Fibroblast of the aortic adventitia (primary cell): ENCODE results near the gene GAL3ST2. TPM values are rescaled to one million over a fixed set of nuclear protein-coding genes. Genes with fewer than 3 reads are reported as not detected.

Experiments
- DNase-seq: peaks from one replicate; pipeline ENCODE4 v3.0.0-alpha.2; 2010; ENCODE audit warnings: low read depth
- H3K4me3 ChIP-seq: 2 replicates; pipeline ENCODE4 v1.5.1; 2011; ENCODE audit warnings: low read depth, mild to moderate bottlenecking, control low read depth, low read length, moderate library complexity
- total RNA-seq: library from RNA; depleted of rRNA; stranded (reverse); fragments of >200 nt; gene quantifications from 2 replicates; pipeline ENCODE4 v1.2.3, GENCODE V29; 2012; ENCODE audit warnings: low replicate concordance
- TF ChIP-seq, protein P1 (sequence below): IDR thresholded peaks from 2 replicates; pipeline ENCODE4 v1.5.1; 2011; ENCODE audit warnings: mild to moderate bottlenecking, low read length, control low read depth, inconsistent platforms; ENCODE audit not compliant: insufficient read depth

GAL3ST2 gene
- total RNA-seq, 1 donor: not detected

- TF ChIP-seq, protein P1, sequence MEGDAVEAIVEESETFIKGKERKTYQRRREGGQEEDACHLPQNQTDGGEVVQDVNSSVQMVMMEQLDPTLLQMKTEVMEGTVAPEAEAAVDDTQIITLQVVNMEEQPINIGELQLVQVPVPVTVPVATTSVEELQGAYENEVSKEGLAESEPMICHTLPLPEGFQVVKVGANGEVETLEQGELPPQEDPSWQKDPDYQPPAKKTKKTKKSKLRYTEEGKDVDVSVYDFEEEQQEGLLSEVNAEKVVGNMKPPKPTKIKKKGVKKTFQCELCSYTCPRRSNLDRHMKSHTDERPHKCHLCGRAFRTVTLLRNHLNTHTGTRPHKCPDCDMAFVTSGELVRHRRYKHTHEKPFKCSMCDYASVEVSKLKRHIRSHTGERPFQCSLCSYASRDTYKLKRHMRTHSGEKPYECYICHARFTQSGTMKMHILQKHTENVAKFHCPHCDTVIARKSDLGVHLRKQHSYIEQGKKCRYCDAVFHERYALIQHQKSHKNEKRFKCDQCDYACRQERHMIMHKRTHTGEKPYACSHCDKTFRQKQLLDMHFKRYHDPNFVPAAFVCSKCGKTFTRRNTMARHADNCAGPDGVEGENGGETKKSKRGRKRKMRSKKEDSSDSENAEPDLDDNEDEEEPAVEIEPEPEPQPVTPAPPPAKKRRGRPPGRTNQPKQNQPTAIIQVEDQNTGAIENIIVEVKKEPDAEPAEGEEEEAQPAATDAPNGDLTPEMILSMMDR: no peak
- H3K4me3 ChIP-seq: no peak overlapping the region
- DNase-seq: no peak
Observed at GRCh38 chr2:241846406-241846805, 69.8 kb downstream of the GAL3ST2 start.

DNA sequence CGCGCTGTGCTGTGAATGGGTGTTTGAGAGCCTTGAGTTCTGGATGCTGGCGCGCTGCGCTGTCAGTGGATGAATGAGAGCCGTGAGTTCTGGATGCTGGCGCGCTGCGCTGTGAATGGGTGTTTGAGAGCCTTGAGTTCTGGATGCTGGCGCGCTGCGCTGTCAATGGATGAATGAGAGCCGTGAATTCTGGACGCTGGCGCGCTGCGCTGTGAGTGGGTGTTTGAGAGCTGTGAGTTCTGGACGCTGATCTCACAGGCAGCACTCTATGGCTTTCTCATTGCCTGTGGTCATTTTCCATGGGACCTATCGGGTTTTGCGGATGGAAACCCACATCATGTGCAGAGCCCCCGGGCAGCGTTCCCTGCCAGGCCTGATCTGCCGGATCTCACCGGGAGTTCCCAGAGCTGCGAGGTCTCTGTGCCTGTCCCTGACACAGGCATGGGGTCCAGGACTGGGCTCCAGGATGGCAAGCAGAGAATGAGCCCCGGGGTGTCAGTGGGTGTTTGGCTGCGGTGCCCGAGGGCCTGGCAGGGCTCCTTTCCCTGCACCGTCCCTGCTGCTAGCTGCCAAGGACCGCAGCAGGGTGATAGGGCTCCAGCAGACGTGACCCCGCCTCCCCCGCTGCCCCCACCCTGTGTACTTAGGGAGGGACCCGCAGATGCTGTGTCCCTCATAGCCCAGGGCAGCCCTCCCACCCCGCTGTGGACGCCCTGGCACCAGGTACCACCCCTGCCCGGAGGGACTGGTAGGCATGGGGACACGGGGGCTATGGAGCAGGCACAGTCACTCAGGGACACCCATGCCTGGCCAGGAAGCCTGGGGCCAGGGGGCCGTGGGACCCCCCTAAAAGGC is 72.4 kb downstream of the GAL3ST2 start:
- H3K4me3 ChIP-seq: no peak overlapping the region
- DNase-seq: no peak
- TF ChIP-seq, protein P1: no peak

- no peak overlapping the region for H3K4me3 ChIP-seq
- TF ChIP-seq, protein P1: no peak
- DNase-seq: no peak
Observed at GRCh38 chr2:241849616-241850543, 73.3 kb downstream of the GAL3ST2 start.

- H3K4me3 ChIP-seq: no peak overlapping the region
- TF ChIP-seq, protein P1: no peak
- DNase-seq: no peak
Observed at GRCh38 chr2:241850544-241851324, 74.1 kb downstream of the GAL3ST2 start.

DNA sequence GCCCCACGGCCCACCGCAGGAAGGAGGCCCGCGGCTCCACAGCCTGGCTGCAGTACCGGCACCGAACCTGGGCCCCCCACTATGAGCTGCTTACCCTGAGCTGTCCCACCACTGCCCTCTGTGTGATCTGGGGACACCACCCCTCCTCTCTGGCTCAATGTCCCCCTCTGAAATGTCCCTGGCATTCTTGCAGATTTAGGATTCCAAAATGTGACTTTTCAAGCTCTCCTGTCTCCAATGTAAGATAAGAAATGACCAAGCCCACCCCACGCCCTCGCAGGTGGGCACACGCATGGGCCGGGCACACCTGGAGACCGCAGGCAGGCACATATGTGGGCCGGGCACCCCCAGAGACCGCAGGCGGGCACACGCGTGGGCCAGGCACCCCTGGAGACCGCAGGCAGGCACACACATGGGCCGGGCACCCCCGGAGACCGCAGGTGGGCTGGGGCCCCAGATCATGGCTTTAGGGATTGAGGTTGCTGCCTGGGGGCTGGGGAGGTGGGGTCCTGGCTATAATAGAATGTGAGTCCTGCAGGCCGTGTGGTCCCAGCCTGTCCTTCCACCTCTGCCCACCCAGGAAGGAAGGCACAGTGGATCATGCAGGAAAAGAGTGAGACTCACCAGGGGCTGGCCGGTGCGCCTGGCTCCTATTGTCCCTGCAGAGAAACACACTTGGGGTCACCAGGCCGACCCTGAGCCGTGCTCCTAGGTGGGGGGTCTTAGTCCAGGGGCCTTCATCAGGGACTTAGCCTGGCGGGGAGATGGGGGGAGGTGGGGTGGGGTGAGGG is 74.9 kb downstream of the GAL3ST2 start:
- DNase-seq: no peak
- TF ChIP-seq, protein P1: no peak
- no peak overlapping the region for H3K4me3 ChIP-seq
